Mesenchymal stem cell (in vitro differentiated cells and primary cell): Measurements from ENCODE around the gene SLC18B1.

Source experiments
- DNase-seq: peaks from one replicate; pipeline ENCODE4 v3.0.0-alpha.2; 2013
- H2AFZ ChIP-seq: one replicate; pipeline ENCODE4 v1.6.1; 2013; ENCODE audit warnings: low read depth, mild to moderate bottlenecking, control low read depth, inconsistent platforms, low read length, moderate library complexity
- H2AK5ac ChIP-seq: 2 replicates; pipeline ENCODE4 v1.6.1; 2013; ENCODE audit warnings: low read length, moderate library complexity, mild to moderate bottlenecking, inconsistent platforms; ENCODE audit not compliant: severe bottlenecking
- H2BK120ac ChIP-seq: one replicate; pipeline ENCODE4 v1.6.1; 2013; ENCODE audit warnings: low read depth, mild to moderate bottlenecking, inconsistent platforms, low read length, moderate library complexity
- H2BK12ac ChIP-seq, 2 experiments: one replicate each; pipeline ENCODE4 v1.6.1; 2013; ENCODE audit warnings: inconsistent platforms in 2 of 2, low read length in 2 of 2, mild to moderate bottlenecking in 2 of 2, moderate library complexity in 2 of 2, control low read depth in 1 of 2
- H2BK15ac ChIP-seq: one replicate; pipeline ENCODE4 v1.6.1; 2013; ENCODE audit warnings: mild to moderate bottlenecking, low read depth, inconsistent platforms; ENCODE audit not compliant: poor library complexity, severe bottlenecking
- H2BK5ac ChIP-seq: 2 replicates; pipeline ENCODE4 v1.6.1; 2013; ENCODE audit warnings: low read depth, mild to moderate bottlenecking, low read length, control low read depth, inconsistent platforms; ENCODE audit not compliant: poor library complexity, severe bottlenecking
- H3K14ac ChIP-seq, 2 experiments: one replicate each; pipeline ENCODE4 v1.6.1; 2013; ENCODE audit warnings: inconsistent platforms in 2 of 2, low read length in 2 of 2, control low read depth in 1 of 2, mild to moderate bottlenecking in 1 of 2, moderate library complexity in 1 of 2
- H3K18ac ChIP-seq, 2 experiments: one replicate each; pipeline ENCODE4 v1.6.1; 2013; ENCODE audit warnings: inconsistent platforms in 2 of 2, low read length in 2 of 2, control low read depth in 1 of 2, low read depth in 1 of 2, mild to moderate bottlenecking in 1 of 2
- H3K23ac ChIP-seq, 2 experiments: one replicate each; pipeline ENCODE4 v1.6.1; 2013; ENCODE audit warnings: inconsistent platforms in 2 of 2, low read length in 2 of 2, mild to moderate bottlenecking in 2 of 2, moderate library complexity in 2 of 2, control low read depth in 1 of 2
- H3K27ac ChIP-seq: 2 replicates; pipeline ENCODE4 v1.5.1; 2013; ENCODE audit warnings: mild to moderate bottlenecking, moderate library complexity, low read length, control low read depth, inconsistent platforms; ENCODE audit not compliant: poor library complexity, severe bottlenecking
- H3K27me3 ChIP-seq, 2 experiments: 2 replicates each; pipeline versions ENCODE4 v1.6.1 to v1.7.0; 2013; ENCODE audit warnings: low read length in 2 of 2, mild to moderate bottlenecking in 2 of 2, moderate library complexity in 2 of 2, control low read depth in 1 of 2, inconsistent platforms in 1 of 2; ENCODE audit not compliant: control insufficient read depth in 1 of 2, insufficient read depth in 1 of 2
- H3K36me3 ChIP-seq, 2 experiments: 2 replicates each; pipeline versions ENCODE4 v1.6.1 to v1.7.0; 2013; ENCODE audit warnings: low read length in 2 of 2, control low read depth in 1 of 2, inconsistent platforms in 1 of 2, low read depth in 1 of 2, mild to moderate bottlenecking in 1 of 2; ENCODE audit not compliant: insufficient read depth in 2 of 2, control insufficient read depth in 1 of 2
- H3K4ac ChIP-seq, 2 experiments: one replicate each; pipeline ENCODE4 v1.6.1; 2013; ENCODE audit warnings: inconsistent platforms in 2 of 2, low read length in 2 of 2, mild to moderate bottlenecking in 2 of 2, moderate library complexity in 2 of 2, control low read depth in 1 of 2, low read depth in 1 of 2
- H3K4me1 ChIP-seq: 2 replicates; pipeline ENCODE4 v1.6.1; 2013; ENCODE audit warnings: low read depth, low read length, control low read depth; ENCODE audit not compliant: control insufficient read depth, insufficient read depth
- H3K4me2 ChIP-seq: 2 replicates; pipeline ENCODE4 v1.6.1; 2013; ENCODE audit warnings: low read length, mild to moderate bottlenecking, inconsistent platforms; ENCODE audit not compliant: poor library complexity, severe bottlenecking
- H3K4me3 ChIP-seq, 2 experiments: 2 replicates each; pipeline versions ENCODE4 v1.5.1 to v1.7.0; 2013; ENCODE audit warnings: low read length in 2 of 2, mild to moderate bottlenecking in 2 of 2, control low read depth in 1 of 2, low read depth in 1 of 2; ENCODE audit not compliant: insufficient read depth in 1 of 2
- H3K79me1 ChIP-seq: replicated peaks from 2 replicates; pipeline ENCODE4 v1.6.1; 2013; ENCODE audit warnings: mild to moderate bottlenecking, control low read depth, low read length, inconsistent platforms; ENCODE audit not compliant: poor library complexity, severe bottlenecking
- H3K9ac ChIP-seq: 2 replicates; pipeline ENCODE4 v1.7.0; 2013; ENCODE audit warnings: mild to moderate bottlenecking, low read length, moderate library complexity
- H3K9me3 ChIP-seq: 2 replicates; pipeline ENCODE4 v1.7.0; 2013; ENCODE audit warnings: mild to moderate bottlenecking, low read length; ENCODE audit not compliant: control insufficient read depth
- H4K8ac ChIP-seq: one replicate; pipeline ENCODE4 v1.6.1; 2013; ENCODE audit warnings: inconsistent platforms, mild to moderate bottlenecking, low read length, moderate library complexity
- H4K91ac ChIP-seq: one replicate; pipeline ENCODE4 v1.6.1; 2013; ENCODE audit warnings: mild to moderate bottlenecking, low read length, inconsistent platforms
- WGBS: methylation state at CpG from one replicate; pipeline ENCODE4 v1.1.7; 2013; ENCODE audit warnings: mixed read lengths; 5-methylcytosine and 5-hydroxymethylcytosine counted together

SLC18B1 gene

DNA sequence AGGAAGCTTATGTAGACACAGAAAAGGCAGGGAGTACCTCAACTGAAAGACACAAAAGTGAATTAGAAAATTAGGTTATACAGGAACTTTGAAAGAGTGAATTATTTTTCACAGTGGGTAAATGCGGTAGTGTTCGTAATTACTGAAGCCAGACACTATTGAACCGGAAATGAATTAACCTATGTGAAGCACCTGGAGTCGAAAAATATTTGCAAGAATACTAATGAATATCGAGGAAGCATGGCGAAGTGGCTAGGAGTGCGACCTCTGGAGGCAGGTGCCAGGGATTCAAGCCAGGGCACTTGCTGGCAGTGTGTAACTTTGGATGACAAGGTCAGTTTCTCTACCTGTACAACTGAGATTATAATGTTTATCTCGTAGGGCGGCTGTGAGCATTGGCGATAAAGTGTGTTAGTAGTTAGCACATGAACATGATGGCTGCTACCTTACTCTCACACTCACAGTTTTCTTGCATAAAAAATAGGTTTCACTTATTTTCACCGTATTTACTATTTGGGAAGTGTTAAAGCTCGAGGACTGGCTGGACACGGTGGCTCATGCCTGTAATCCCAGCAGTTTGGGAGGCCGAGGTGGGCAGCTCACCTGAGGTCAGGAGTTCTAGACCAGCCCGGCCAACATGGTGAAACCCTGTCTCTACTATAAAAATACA, 567 bp upstream of the SLC18B1 start:
- Histone ChIP-seq H3K4me1 (no peaks in the 10 kb centered on the region), H3K23ac (no peak overlapping the region), H3K9ac (peak overlapping the region; percentile 86), H3K36me3 (no peaks in the 10 kb centered on the region), H3K4ac (no peak overlapping the region), H3K18ac (no peak overlapping the region), H2AK5ac (no peak overlapping the region), H4K8ac (no peak overlapping the region), H2BK15ac (no peak overlapping the region), H3K4me2 (peak overlapping the region; percentile 95), H2BK12ac (no peak overlapping the region), H4K91ac (no peak overlapping the region), H3K27me3 (no peaks in the 10 kb centered on the region), H2BK120ac (no peak overlapping the region), H3K4me3 (peak overlapping the region; percentile 87 to 95), H2BK5ac (no peak overlapping the region), H3K14ac (no peak overlapping the region), H3K9me3 (no peaks in the 10 kb centered on the region), H2AFZ (no peak overlapping the region), H3K27ac (no peak overlapping the region), H3K79me1 (peaks cover 4% of the 10 kb centered on the region)
- 29% methylated on average over 11 of the region's 15 CpGs for WGBS
- DNase-seq, result peak; percentile 74

DNA sequence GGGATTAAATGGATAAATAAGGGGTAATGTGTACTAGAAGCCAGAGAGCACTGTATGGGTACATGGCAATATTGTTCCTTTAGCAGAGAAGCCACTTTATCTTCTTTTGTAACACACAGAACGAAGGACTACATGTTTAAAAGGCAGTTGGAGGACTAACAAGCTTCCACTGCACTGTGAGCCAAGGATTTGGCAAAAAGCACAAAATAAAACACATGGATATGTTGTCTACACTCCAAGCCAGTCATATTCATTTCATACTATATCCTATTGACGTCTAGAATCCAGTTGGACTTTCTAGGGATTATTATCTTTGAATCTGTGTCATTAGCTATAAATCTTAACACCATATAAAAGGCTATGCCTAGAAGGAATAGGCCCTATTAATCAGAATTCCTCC, 3.0 kb downstream of the SLC18B1 start:
- no peaks in the 10 kb centered on the region for H3K9me3 ChIP-seq
- WGBS, result 90% methylated on average over 2 of the region's 2 CpGs

DNA sequence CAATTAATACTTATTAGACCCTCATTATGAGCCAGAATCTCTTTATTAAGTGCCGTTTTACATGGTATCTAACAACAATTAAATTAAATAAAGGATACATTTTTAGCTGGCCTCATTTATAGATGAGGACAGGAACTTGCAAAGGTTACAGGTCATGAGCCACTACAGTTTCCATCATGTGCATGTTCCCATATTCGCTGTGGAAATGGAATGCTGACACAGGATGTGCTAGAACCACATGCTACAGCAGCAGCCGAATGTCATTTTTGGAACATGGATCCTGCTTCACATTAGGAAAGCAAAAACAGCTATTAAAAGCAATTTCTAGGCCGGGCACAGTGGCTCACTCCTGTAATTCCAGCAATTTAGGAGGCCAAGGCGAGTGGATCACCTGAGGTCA, 5.9 kb downstream of the SLC18B1 start:
- Histone ChIP-seq H3K4ac (no peak overlapping the region), H4K8ac (no peak overlapping the region), H3K18ac (no peak overlapping the region), H4K91ac (no peak overlapping the region), H3K23ac (no peak overlapping the region), H3K27me3 (no peaks in the 10 kb centered on the region), H3K14ac (no peak overlapping the region), H2BK15ac (no peak overlapping the region), H2AK5ac (no peak overlapping the region), H2BK120ac (no peak overlapping the region), H3K36me3 (peaks cover 0 to 17% of the 10 kb centered on the region in 2 experiments), H3K4me1 (no peaks in the 10 kb centered on the region), H2BK12ac (no peak overlapping the region), H2BK5ac (no peak overlapping the region), H3K9ac (no peak overlapping the region), H3K4me3 (no peak overlapping the region), H2AFZ (no peak overlapping the region), H3K79me1 (no peaks in the 10 kb centered on the region), H3K9me3 (no peaks in the 10 kb centered on the region), H3K4me2 (no peak overlapping the region), H3K27ac (no peak overlapping the region)
- no peak for DNase-seq
- WGBS, result 93% methylated on average over 4 of the region's 5 CpGs

More for the DNA sequence above, 3.0 kb downstream of the SLC18B1 start:
- H4K8ac ChIP-seq, result no peak overlapping the region
- H3K27me3 ChIP-seq, result no peaks in the 10 kb centered on the region
- H3K4me2 ChIP-seq, result no peak overlapping the region
- no peak overlapping the region for H2AFZ ChIP-seq
- H2BK5ac ChIP-seq, result no peak overlapping the region
- H3K4me3 ChIP-seq, result no peak overlapping the region
- H3K14ac ChIP-seq, result no peak overlapping the region
- no peak overlapping the region for H2AK5ac ChIP-seq
- no peak for DNase-seq
- no peak overlapping the region for H2BK12ac ChIP-seq
- H3K4ac ChIP-seq, result no peak overlapping the region
- H3K4me1 ChIP-seq, result no peaks in the 10 kb centered on the region
- no peak overlapping the region for H3K23ac ChIP-seq
- H3K79me1 ChIP-seq, result peaks cover 4% of the 10 kb centered on the region
- H3K9ac ChIP-seq, result no peak overlapping the region
- H3K36me3 ChIP-seq, result peaks cover 0 to 5% of the 10 kb centered on the region in 2 experiments
- H3K27ac ChIP-seq, result no peak overlapping the region
- no peak overlapping the region for H3K18ac ChIP-seq
- no peak overlapping the region for H2BK120ac ChIP-seq
- H4K91ac ChIP-seq, result no peak overlapping the region
- no peak overlapping the region for H2BK15ac ChIP-seq

DNA sequence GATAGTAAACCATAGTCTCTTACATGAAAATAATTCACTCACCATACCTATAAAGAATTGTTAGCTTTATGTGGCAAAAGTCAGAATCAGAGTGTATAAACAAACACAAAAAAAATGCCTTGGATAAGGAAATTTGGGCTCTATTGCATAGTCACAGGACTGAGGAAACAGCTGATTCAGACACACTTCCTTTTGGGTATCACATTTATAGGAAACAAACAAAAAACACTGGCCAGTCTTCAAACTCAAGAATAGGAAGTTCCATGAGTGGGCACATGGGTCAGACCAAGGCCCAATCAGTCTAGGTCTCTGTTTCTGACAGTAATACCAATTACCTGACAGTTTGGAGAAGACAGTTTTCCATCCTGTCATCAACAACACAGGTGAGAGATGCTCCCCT, 8.0 kb downstream of the SLC18B1 start:
- H3K36me3 ChIP-seq, result peaks cover 0 to 25% of the 10 kb centered on the region in 2 experiments
- no peak overlapping the region for H3K9ac ChIP-seq
- no peak overlapping the region for H3K27ac ChIP-seq
- H2BK120ac ChIP-seq, result no peak overlapping the region
- H2BK15ac ChIP-seq, result no peak overlapping the region
- DNase-seq, result no peak
- no peaks in the 10 kb centered on the region for H3K4me1 ChIP-seq
- no peaks in the 10 kb centered on the region for H3K9me3 ChIP-seq
- no peak overlapping the region for H4K91ac ChIP-seq
- no peak overlapping the region for H3K18ac ChIP-seq
- no peak overlapping the region for H3K4me2 ChIP-seq
- no peak overlapping the region for H2AK5ac ChIP-seq
- H3K79me1 ChIP-seq, result no peaks in the 10 kb centered on the region
- no peaks in the 10 kb centered on the region for H3K27me3 ChIP-seq
- H3K14ac ChIP-seq, result no peak overlapping the region
- H4K8ac ChIP-seq, result no peak overlapping the region
- no peak overlapping the region for H3K4me3 ChIP-seq
- H2AFZ ChIP-seq, result no peak overlapping the region
- no peak overlapping the region for H3K4ac ChIP-seq
- no peak overlapping the region for H3K23ac ChIP-seq
- no peak overlapping the region for H2BK12ac ChIP-seq
- no peak overlapping the region for H2BK5ac ChIP-seq
